Naive thymus-derived CD4-positive, alpha-beta T cell (primary cell): ENCODE results near the gene AGFG2. TPM values are rescaled to one million over a fixed set of nuclear protein-coding genes. Genes with fewer than 3 reads are reported as not detected.
A peak's percentile ranks its signal among the peaks of the same experiment; 100 is the strongest.

Experiments
- ATAC-seq: fragments of 150-1000 bp; cut with Tn5 transposase; 2 replicates; pipeline ENCODE4 v1.10.0; 2021; ENCODE audit warnings: mild to moderate bottlenecking, moderate library complexity
- CTCF ChIA-PET: fragments of 350-600 bp; sonication (Branson Sonifier 250); formaldehyde crosslinking; loops from one replicate; lab custom pipeline; 2021; ENCODE audit warnings: antibody characterized with exemption; lab: Charles Lee
- POLR2A ChIA-PET: fragments of 350-600 bp; sonication (Branson Sonifier 250); formaldehyde crosslinking; loops from one replicate; lab custom pipeline; 2021; ENCODE audit warnings: antibody characterized with exemption, inconsistent platforms; lab: Charles Lee
- DNase-seq, 9 donors: peaks; one replicate each; pipeline versions ENCODE4 v3.0.0 to v3.0.0-alpha.2; 2020 to 2022; ENCODE audit warnings: mixed read lengths in 1 of 9
- H3K27ac ChIP-seq: one replicate; pipeline ENCODE4 v1.7.0; 2013; ENCODE audit warnings: mild to moderate bottlenecking, low read depth, low read length, moderate library complexity
- H3K27me3 ChIP-seq, 2 donors: one replicate each; pipeline ENCODE4 v1.7.0; 2013; ENCODE audit warnings: low read length in 2 of 2, mild to moderate bottlenecking in 2 of 2, moderate library complexity in 2 of 2; ENCODE audit not compliant: control insufficient read depth in 2 of 2, insufficient read depth in 2 of 2
- H3K36me3 ChIP-seq, 3 experiments: 1 replicate in 2 of 3; 2 replicates in 1 of 3; pipeline ENCODE4 v1.7.0; 2013; ENCODE audit warnings: low read length in 3 of 3, mild to moderate bottlenecking in 3 of 3, moderate library complexity in 1 of 3; ENCODE audit not compliant: insufficient read depth in 3 of 3, control insufficient read depth in 2 of 3
- H3K4me1 ChIP-seq, 2 donors: one replicate each; pipeline ENCODE4 v1.7.0; 2013; ENCODE audit warnings: low read length in 2 of 2, mild to moderate bottlenecking in 2 of 2, moderate library complexity in 1 of 2; ENCODE audit not compliant: control insufficient read depth in 2 of 2, insufficient read depth in 2 of 2
- H3K4me3 ChIP-seq: 2 replicates; pipeline ENCODE4 v1.7.0; 2013; ENCODE audit warnings: mild to moderate bottlenecking, low read length
- H3K9me3 ChIP-seq, 3 experiments: 1 replicate in 2 of 3; 2 replicates in 1 of 3; pipeline ENCODE4 v1.7.0; 2013; ENCODE audit warnings: low read length in 3 of 3; ENCODE audit not compliant: control insufficient read depth in 2 of 3
- H3K27ac Mint-ChIP-seq, 9 donors: one replicate each; pipeline ENCODE4 v1.8.0; 2020 to 2022; ENCODE audit warnings: mixed read lengths in 9 of 9, mild to moderate bottlenecking in 8 of 9, moderate library complexity in 5 of 9, inconsistent platforms in 2 of 9
- H3K27me3 Mint-ChIP-seq, 5 donors: one replicate each; pipeline ENCODE4 v1.8.0; 2021 to 2022; ENCODE audit warnings: mixed read lengths in 5 of 5, mild to moderate bottlenecking in 1 of 5
- H3K36me3 Mint-ChIP-seq, 5 donors: one replicate each; pipeline ENCODE4 v1.8.0; 2020 to 2022; ENCODE audit warnings: mixed read lengths in 5 of 5, mild to moderate bottlenecking in 3 of 5, inconsistent platforms in 1 of 5
- H3K4me1 Mint-ChIP-seq, 7 donors: one replicate each; pipeline ENCODE4 v1.8.0; 2020 to 2022; ENCODE audit warnings: mixed read lengths in 7 of 7, mild to moderate bottlenecking in 3 of 7, inconsistent platforms in 1 of 7
- H3K4me3 Mint-ChIP-seq, 10 donors: one replicate each; pipeline ENCODE4 v1.8.0; 2020 to 2022; ENCODE audit warnings: mild to moderate bottlenecking in 10 of 10, mixed read lengths in 10 of 10, moderate library complexity in 6 of 10, inconsistent platforms in 2 of 10
- H3K9me3 Mint-ChIP-seq, 11 donors: one replicate each; pipeline ENCODE4 v1.8.0; 2020 to 2022; ENCODE audit warnings: mixed read lengths in 11 of 11, mild to moderate bottlenecking in 4 of 11, inconsistent platforms in 1 of 11, moderate library complexity in 1 of 11
- intact Hi-C, 2 donors: fragments of 100-400 bp; cut with micrococcal nuclease; formaldehyde crosslinking; loops; one replicate each; pipeline ENCODE4 v1.15.1; 2023
- polyA plus RNA-seq, 2 donors: library from polyadenylated mRNA; unstranded; fragments of 300-500 nt; fragmentation: Illumina TruSeq; gene quantifications; one replicate each; pipeline ENCODE4 v1.2.3, GENCODE V29; 2021
- total RNA-seq, 6 experiments: library from RNA in 5 of 6; stranded (reverse) in 5 of 6; gene quantifications; 1 replicate in 5 of 6; 2 replicates in 1 of 6; pipeline ENCODE4 v1.2.3 and lab custom pipeline; 2021 to 2026

AGFG2 gene
- total and polyA plus RNA-seq, 7 experiments from 2014 or later, result 5.7 to 42.4 (median 23.2) TPM

- Histone ChIP-seq H3K27me3 (no peaks in the 10 kb centered on the region), H3K9me3 (no peaks in the 10 kb centered on the region), H3K4me1 (peaks cover 18 to 24% of the 10 kb centered on the region in 2 donors), H3K27ac (no peak within 1 kb of the TSS), H3K36me3 (peaks cover 6 to 69% (median 27%) of the 10 kb centered on the region in 3 experiments), H3K4me3 (no peak within 1 kb of the TSS)
- no peak for ATAC-seq
- Mint-ChIP-seq H3K27ac (no peak within 1 kb of the TSS), H3K4me1 (peaks cover 6 to 30% (median 16%) of the 10 kb centered on the region in 7 donors), H3K4me3 (no peak within 1 kb of the TSS), H3K36me3 (peaks cover 0 to 13% (median 2%) of the 10 kb centered on the region in 5 donors), H3K9me3 (no peaks in the 10 kb centered on the region), H3K27me3 (peaks cover 0 to 4% (median 0%) of the 10 kb centered on the region in 5 donors)
- DNase-seq, result no peak
- ChIA-PET POLR2A (interaction anchor here (1.0 to 1.4 kb wide), 3 partner anchors 9 to 126 kb away, joined by 3 to 8 read pairs (median 4); no protein-coding TSS in a partner anchor), CTCF (no interaction called here)
- intact Hi-C loops, result no loop called here
Measured at GRCh38 chr7:100573691-100574361, 34.8 kb downstream of the AGFG2 start, which contains the start of gene SAP25. Gene SAP25 (minus strand): TSS chr7:100573900. CDS start chr7:100573742, 158 bp downstream.

- ATAC-seq (no peak), DNase-seq (no peak)
- peaks cover 0 to 22% (median 10%) of the 10 kb centered on the region in 7 donors for H3K4me1 Mint-ChIP-seq
- H3K36me3 ChIP-seq, result peaks cover 8 to 76% (median 30%) of the 10 kb centered on the region in 3 experiments
- ChIA-PET CTCF (no interaction called here), POLR2A (interaction anchor here (1.0 to 1.4 kb wide), 3 partner anchors 9 to 126 kb away, joined by 3 to 8 read pairs (median 4); no protein-coding TSS in a partner anchor)
- no peak overlapping the region for H3K27ac ChIP-seq
- intact Hi-C loops, result no loop called here
- H3K27ac Mint-ChIP-seq, result no peak overlapping the region
- H3K27me3 Mint-ChIP-seq, result peaks cover 0 to 4% (median 0%) of the 10 kb centered on the region in 5 donors
- no peaks in the 10 kb centered on the region for H3K27me3 ChIP-seq
- H3K36me3 Mint-ChIP-seq, result peaks cover 0 to 13% (median 4%) of the 10 kb centered on the region in 5 donors
- peaks cover 12 to 17% of the 10 kb centered on the region in 2 donors for H3K4me1 ChIP-seq
- H3K4me3 Mint-ChIP-seq, result no peak overlapping the region
- no peaks in the 10 kb centered on the region for H3K9me3 ChIP-seq
- H3K9me3 Mint-ChIP-seq, result no peaks in the 10 kb centered on the region
- H3K4me3 ChIP-seq, result no peak overlapping the region
Measured at GRCh38 chr7:100574362-100575205, 35.6 kb downstream of the AGFG2 start.

GRCh38 chr7:100575206-100575631 lies 36.2 kb downstream of the AGFG2 start:
- no peak overlapping the region for H3K4me3 ChIP-seq
- ATAC-seq (no peak), DNase-seq (no peak)
- POLR2A ChIA-PET, result interaction anchor here (1.0 to 1.4 kb wide), 3 partner anchors 8 to 125 kb away, joined by 3 to 8 read pairs (median 4); no protein-coding TSS in a partner anchor
- Mint-ChIP-seq H3K27ac (no peak overlapping the region), H3K4me1 (peaks cover 0 to 20% (median 10%) of the 10 kb centered on the region in 7 donors), H3K27me3 (peaks cover 0 to 4% (median 0%) of the 10 kb centered on the region in 5 donors), H3K36me3 (peaks cover 0 to 13% (median 4%) of the 10 kb centered on the region in 5 donors), H3K9me3 (no peaks in the 10 kb centered on the region), H3K4me3 (no peak overlapping the region)
- CTCF ChIA-PET, result no interaction called here
- H3K4me1 ChIP-seq, result peaks cover 9 to 11% of the 10 kb centered on the region in 2 donors
- H3K9me3 ChIP-seq, result no peaks in the 10 kb centered on the region
- H3K36me3 ChIP-seq, result peaks cover 12 to 83% (median 36%) of the 10 kb centered on the region in 3 experiments
- H3K27ac ChIP-seq, result no peak overlapping the region
- no peaks in the 10 kb centered on the region for H3K27me3 ChIP-seq
- intact Hi-C loops, result no loop called here

- ChIA-PET CTCF (no interaction called here), POLR2A (interaction anchor here (2.6 kb wide), 1 partner anchor 11 kb away, joined by 17 read pairs; the partner anchor contains the start of genes FBXO24 and LRCH4)
- DNase-seq, result no peak
- H3K4me3 Mint-ChIP-seq, result no peak overlapping the region
- peak overlapping the region in 1 of 9 donors; percentile 59 for H3K27ac Mint-ChIP-seq
- intact Hi-C loops, result no loop called here
- H3K36me3 Mint-ChIP-seq, result peaks cover 0 to 13% (median 4%) of the 10 kb centered on the region in 5 donors
- H3K9me3 Mint-ChIP-seq, result no peaks in the 10 kb centered on the region
- H3K27ac ChIP-seq, result no peak overlapping the region
- H3K27me3 ChIP-seq, result no peaks in the 10 kb centered on the region
- H3K9me3 ChIP-seq, result no peaks in the 10 kb centered on the region
- H3K4me3 ChIP-seq, result no peak overlapping the region
- H3K27me3 Mint-ChIP-seq, result peaks cover 0 to 2% (median 0%) of the 10 kb centered on the region in 5 donors
- no peak for ATAC-seq
- peaks cover 18 to 89% (median 42%) of the 10 kb centered on the region in 3 experiments for H3K36me3 ChIP-seq
- peaks cover 3 to 4% of the 10 kb centered on the region in 2 donors for H3K4me1 ChIP-seq
- peaks cover 0 to 17% (median 8%) of the 10 kb centered on the region in 7 donors for H3K4me1 Mint-ChIP-seq
Measured at GRCh38 chr7:100575746-100576383, 36.9 kb downstream of the AGFG2 start.

GRCh38 chr7:100576384-100576993 lies 37.5 kb downstream of the AGFG2 start:
- Mint-ChIP-seq H3K9me3 (no peaks in the 10 kb centered on the region), H3K4me1 (peaks cover 0 to 15% (median 8%) of the 10 kb centered on the region in 7 donors), H3K27me3 (no peaks in the 10 kb centered on the region), H3K36me3 (peaks cover 0 to 13% (median 5%) of the 10 kb centered on the region in 5 donors), H3K27ac (peak overlapping the region in 1 of 9 donors; percentile 59), H3K4me3 (peak overlapping the region in 1 of 10 donors; percentile 7)
- Histone ChIP-seq H3K27me3 (no peaks in the 10 kb centered on the region), H3K36me3 (peaks cover 25 to 95% (median 49%) of the 10 kb centered on the region in 3 experiments), H3K4me3 (no peak overlapping the region), H3K4me1 (peaks cover under 1 to 2% of the 10 kb centered on the region in 2 donors), H3K9me3 (no peaks in the 10 kb centered on the region), H3K27ac (no peak overlapping the region)
- POLR2A ChIA-PET, result interaction anchor here (0.6 to 2.6 kb wide), 2 partner anchors 10 to 40 kb away, joined by 3 to 17 read pairs; partner anchors contain the start of genes FBXO24 and LRCH4
- CTCF ChIA-PET, result interaction anchor here (0.5 kb wide), 1 partner anchor 17 kb away, joined by 4 read pairs; no protein-coding TSS in a partner anchor
- intact Hi-C loops, result no loop called here
- no peak for DNase-seq
- ATAC-seq, result no peak
